ENCODE measurements around the gene DNAJB11.
A peak's percentile ranks its signal among the peaks of the same experiment; 100 is the strongest.
"Not testable (repeated sequence)": the region's sequence is repeated elsewhere in the genome, so short reads cannot be mapped to it uniquely, and the experiment has no call there.

DNAJB11 gene

DNA sequence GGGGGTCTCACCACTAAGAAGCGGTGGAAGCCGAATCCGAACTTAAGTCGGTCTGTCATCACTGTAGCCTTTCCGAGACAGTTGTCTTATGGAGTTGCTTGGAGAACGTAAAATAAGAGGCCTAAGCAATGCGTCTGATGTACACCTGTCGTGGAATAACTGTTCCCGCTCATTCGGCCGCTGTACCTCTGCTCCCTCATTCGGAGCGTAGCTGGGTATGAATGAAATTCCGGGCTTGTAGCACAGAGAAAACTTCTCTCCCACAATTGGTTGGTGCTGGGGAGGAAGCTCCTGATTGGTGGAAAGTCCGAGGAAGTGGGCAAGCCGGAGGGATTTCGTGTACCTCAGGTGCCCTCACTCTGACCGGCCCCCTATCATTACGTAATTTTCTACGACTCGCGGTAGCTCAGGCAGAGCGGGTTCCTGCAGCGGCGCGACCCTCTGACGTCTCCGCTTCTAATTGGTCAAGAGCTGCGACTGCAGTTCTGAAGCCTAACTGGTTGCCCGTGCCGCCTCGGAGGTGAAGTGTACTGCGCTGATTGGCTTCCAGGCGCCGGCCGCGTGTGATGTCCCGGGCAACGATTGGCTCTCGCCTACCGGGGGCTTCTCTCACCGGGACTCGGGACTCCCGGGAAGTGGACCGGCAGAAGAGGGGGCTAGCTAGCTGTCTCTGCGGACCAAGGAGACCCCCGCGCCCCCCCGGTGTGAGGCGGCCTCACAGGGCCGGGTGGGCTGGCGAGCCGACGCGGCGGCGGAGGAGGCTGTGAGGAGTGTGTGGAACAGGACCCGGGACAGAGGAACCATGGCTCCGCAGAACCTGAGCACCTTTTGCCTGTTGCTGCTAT, at the start of gene DNAJB11:
TSS of gene DNAJB11 (plus strand) at position 625 of the 845 bp plus-strand sequence. CDS start at position 803, 178 bp downstream.
- DNase-seq (ENCODE audit: low read depth in 1 of 2, low spot score in 1 of 2), result peak; percentile 95 to 97

DNA sequence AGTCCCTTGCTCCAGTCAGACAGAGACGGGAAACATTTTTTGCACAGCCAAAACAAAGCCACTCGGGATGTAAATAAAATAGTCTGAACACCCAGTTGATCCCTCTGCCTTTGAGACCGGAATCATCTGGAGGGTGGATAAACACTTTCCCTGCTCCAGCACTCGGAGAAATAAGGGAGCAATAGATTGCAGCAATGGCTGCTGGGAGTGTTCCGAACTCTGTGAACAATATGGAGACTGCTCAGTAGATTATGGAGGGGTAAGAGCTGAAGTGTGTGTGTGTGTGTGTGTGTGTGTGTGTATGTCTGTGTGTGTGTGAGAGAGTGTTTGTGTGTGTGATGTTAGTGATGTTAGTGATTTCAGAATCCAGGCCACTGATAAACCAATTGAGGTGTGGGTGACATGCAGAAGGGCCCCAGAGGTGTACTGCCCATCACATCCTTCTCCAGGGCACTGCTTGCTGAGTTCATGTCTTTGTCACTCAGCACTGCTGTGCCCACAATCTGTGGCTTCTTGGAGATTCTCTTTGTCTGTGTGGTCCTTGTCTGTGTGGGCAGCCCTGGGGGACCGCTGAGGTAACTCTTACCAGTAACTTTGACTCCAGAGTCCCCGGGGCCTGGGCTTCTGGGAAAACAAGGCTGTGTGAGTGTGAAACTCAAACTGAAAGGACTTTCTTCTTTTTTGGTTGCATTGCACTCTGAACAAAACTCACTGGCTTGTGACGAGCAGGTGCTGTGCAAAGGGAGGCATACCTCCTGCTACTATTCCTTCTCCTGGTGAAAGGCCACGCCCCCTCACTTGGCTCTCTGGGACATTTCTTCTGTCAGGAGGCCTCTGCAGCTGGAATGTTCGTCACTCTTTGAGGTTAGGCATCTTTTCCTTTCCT, 49.3 kb upstream of the DNAJB11 start:
- no peak for DNase-seq (ENCODE audit: low read depth in 1 of 2, low spot score in 1 of 2)

DNA sequence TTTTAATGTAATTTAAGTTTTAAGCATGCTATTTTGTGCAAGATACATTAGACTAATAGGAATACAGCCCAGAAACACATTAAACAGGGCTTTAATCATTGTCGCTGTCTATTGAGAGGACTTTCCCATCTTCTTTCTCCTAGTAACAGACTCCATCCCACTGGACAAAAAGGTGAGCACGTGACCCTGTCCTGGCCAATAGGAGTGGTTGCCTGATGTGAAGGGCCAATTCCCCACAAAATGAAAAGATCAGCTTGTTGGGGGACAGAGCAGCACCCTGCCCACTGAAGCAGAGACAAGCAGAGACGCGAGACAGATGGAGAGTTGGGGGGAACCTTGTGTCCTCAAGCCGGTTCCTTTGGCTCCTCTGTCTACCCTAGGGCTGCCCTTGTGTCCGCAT, 47.5 kb upstream of the DNAJB11 start:
- no peak for DNase-seq (ENCODE audit: low read depth in 1 of 2, low spot score in 1 of 2)

DNA sequence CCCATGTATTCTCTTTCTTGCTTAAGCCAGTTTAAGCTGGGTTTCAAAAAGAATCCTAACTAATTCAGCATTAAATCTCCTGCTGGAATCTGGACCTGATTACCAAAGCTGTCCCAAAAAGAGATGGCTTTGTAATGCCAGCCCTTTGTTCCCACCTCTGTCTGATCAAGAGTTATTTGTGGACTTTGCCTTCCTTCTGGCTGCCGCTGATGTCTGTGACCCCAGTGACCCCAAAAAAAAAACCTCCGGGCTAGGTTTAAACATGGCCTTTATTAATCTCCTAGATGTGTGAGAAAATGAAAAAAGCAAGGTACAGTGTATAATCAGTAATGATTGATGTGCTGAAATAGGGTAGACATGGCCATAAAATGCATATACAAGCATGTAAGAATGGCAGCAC, 47.1 kb upstream of the DNAJB11 start:
- DNase-seq (ENCODE audit: low read depth in 1 of 2, low spot score in 1 of 2), result no peak

DNA sequence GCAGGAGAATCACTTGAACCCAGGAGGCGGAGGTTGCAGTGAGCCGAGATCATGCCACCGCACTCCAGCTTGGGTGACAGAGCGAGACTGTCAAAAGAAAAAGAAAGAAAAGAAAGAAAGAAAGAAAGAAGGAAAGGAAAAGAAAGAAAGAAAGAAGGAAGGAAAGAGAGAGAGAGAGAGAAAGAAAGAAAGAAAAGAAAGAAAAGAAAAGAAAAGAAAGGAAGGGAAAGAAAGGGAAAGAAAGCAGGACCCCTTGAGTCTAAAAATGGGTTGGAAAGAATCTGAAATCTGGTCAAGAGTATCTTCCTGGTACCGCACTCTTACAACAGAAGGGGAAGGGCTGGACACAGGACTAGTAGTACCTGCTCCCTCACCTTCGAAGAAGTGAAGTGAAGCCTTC, 45.9 kb upstream of the DNAJB11 start:
- DNase-seq (ENCODE audit: low read depth in 1 of 2, low spot score in 1 of 2), result no peak

DNA sequence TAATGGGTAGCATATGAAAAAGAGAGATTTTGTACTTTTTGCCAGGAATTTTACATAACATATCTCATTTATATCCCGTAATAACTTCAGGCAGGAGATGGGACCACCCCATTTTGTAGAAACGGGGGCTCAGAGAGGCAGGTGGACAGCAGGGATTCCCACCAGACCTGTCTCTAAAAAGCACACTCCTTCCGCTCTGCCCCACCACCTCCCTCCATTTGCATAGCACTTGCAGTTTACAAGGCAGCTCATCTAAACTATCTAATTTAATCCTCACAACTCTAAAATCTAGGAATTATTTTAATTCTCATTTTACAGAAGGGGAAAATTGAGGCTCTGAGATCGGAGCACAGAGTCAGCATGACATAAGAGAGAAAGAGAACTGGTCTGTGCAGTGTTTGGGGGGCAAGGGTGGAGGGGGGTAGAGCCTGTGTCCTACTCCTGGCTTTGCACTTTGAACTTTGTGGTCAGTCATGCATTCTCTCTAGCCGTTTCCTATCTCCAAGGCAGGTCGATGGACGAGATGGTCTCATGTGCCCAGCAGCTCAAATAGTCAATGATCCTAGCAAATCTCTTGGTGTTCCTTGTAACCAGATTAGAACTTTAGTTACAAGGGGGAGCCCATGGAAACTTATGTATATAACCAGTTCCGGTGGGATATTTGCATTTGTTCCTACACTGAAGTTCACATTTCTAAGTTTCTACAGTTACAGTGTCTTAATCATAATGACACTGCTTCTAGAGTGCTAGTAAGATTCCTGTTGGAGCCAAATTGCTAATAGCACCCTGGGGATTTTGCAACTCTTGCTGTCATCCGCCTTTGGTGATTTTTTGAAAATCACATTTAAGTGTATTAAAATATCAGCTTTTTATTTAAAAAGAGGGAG, 44.9 kb upstream of the DNAJB11 start:
- no peak for DNase-seq (ENCODE audit: low read depth in 1 of 2, low spot score in 1 of 2)

DNA sequence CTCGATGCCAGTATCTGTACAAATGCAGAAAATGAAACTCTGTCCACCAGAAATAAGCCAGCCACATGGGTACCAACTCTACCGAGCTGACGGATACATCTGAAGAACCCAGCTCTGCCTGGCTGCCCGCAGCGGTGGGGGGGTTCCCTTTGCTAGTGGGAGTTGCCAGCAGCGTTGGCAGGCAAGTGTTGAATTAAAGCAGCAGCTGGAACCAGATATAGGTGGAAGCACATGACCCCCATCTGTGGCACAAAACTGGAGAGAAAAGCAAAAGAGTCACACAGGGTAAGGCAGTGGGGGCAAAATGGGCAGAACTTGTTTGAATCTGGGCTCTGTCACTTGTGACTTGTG, 44.3 kb upstream of the DNAJB11 start:
- no peak for DNase-seq (ENCODE audit: low read depth in 1 of 2, low spot score in 1 of 2)

DNA sequence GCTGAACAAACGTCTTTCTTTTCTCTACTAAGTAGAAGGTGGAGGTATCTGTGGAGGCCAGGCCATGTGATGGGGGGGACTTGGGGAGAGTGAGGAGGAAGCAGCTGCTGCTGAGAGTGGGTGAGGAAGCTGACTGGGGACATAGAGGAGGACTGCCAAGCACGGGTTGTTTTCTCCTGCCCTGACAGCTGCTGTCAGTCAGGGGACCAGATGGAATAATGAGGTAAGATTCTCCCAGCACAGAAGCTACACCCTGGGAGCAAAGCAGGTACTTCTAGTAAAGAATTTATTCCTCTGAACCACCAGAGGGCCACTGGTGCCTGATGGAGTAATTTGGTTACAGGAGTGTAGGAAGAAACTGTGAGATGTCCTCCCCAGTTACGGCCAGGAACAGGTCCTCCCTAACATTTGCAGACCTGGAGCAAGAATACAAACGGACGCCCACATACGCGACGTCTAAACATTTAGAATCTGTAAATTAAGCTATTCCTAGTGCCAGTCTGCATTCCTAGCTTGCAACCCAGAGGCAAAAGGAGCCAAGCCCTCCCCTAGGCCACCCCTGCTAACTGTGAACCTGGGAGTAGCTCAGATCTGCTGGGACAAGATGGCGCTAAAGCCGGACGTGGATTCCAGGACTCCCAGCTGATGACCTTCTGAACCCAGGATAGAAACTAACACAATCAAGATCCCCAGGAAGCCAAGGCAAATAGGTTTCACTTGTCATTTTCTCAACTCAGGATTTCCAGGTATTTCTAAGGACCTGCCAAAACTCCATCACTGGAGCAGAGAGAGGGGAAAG, 41.1 kb upstream of the DNAJB11 start:
- no peak for DNase-seq (ENCODE audit: low read depth in 1 of 2, low spot score in 1 of 2)

DNA sequence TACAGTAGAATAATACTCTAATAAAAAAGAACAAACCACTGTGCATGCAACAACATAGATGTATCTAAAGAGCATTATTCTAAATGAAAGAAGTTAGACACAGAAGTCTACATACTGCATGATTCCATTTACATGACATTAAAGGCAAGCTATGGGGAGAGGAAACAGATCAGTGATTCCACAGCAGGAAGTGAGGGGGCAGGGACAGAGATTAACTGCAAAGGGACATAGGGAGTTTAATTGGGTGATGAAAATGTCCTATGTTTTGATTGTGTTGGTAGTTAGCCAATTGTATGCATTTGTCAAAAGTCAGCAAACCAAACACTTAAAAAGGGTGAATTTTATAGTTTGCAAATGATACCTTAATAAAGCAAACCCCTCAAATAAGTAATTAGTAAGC, 40.1 kb upstream of the DNAJB11 start:
- no peak for DNase-seq (ENCODE audit: low read depth in 1 of 2, low spot score in 1 of 2)

DNA sequence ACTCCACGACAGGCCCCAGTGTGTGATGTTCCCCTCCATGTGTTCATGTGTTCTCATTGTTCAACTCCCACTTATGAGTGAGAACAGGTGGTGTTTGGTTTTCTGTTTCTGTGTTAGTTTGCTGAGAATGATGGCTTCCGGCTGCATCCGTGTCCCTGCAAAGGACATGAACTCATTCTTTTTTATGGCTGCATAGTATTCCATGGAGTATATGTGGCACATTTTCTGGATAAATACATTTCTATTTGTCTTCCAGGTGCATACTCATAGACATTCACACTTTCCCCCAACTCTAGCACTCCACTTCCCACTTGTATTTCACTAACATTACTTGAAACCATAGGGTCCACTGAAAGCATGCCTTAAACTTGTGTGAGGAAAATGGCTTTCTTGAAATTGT, 38.8 kb upstream of the DNAJB11 start:
- not testable (repeated sequence) for DNase-seq (ENCODE audit: low read depth in 1 of 2, low spot score in 1 of 2)

DNA sequence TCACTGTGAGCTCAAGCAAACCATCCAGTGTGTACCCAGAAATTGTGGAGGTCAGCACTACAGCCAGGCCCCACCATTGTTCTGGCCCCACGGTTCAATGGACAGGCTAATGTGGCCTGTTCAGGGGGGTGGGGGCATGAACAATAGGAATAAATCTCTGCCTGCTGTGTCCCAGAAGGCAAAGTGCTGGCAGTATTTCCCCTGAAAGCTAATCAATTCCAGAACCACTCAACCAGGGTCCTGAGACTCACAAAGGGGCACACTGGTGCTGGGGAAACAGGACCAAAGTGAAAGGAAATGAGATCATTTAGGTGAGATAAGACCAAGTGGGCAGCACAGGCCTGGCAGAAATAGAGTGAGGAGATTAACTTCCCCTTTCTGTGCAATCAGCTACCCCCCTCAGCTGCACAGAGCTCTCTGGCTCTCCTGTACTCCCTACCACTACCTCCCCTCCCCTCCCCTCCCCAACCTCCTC, 37.9 kb upstream of the DNAJB11 start:
- no peak for DNase-seq (ENCODE audit: low read depth in 1 of 2, low spot score in 1 of 2)

DNA sequence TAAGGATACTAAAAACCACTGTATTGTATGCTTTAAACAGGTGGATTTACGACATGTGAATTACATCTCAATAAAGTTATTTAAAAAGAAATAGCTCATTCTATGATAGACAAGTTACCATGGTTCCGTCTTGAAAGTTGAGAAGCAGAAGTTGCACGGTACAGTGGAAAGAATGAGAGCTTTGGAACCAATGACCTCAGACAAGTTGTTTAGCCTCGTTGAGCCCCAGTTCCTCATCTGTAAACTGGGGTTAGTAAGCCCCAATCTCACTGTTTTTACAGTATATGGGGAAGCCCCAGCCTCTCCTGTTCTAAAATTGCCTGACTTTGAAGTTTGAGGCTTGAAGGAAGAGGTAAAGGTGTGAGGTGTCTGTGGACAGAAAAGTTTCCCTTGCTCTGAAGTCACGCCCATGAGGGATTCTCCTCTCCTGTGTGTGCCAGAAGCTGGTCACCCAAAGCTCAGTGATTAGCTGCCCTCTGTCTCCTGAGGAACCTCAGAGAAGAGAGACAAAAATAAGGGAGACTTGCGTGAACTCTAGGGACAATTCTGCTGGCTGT, 36.3 kb upstream of the DNAJB11 start:
- no peak for DNase-seq (ENCODE audit: low read depth in 1 of 2, low spot score in 1 of 2)

DNA sequence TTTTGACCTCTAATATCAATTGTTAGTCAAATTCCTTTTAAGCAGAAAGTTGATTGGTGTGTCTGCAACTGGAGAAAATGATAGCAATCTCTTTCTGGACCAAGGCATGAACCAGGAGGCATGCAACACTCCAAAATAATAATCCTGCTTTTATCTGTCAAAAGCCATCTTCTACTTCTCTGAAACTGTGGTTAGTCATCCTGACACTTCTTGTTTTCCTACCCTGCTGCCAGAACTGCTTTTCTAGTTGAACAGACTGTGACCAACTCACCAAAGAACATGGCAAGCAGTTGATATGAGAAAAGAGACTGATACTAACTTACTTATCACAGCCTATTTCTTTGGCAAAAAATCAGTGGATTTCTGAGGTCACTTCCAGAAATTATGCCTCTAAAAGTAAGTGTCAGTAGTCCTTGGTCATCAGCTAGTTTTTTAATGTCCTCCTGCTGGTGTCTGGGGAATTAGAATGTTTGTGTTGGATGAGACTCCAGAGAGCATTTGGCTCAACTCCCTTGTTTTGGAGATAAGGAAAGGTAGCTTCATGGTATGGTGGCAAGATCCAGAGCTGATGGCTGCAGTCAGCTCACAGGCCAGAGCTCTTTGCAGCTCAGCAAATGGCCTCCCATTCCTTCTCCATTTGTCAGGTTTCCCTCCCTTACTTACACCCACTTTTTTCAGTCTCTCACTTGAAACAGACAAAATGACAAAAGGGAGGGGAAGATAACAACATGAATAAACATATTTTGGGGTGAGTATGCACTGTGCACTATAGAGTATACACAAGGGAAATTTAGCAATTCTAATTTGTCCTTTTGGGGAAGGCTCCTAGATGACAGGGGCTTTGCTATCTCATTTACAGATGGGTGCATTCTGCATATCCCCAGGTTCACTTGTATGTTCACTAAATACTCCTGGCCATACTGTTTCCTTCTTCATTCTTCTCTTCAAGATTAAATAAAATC, 33.4 kb upstream of the DNAJB11 start:
- no peak for DNase-seq (ENCODE audit: low read depth in 1 of 2, low spot score in 1 of 2)

DNA sequence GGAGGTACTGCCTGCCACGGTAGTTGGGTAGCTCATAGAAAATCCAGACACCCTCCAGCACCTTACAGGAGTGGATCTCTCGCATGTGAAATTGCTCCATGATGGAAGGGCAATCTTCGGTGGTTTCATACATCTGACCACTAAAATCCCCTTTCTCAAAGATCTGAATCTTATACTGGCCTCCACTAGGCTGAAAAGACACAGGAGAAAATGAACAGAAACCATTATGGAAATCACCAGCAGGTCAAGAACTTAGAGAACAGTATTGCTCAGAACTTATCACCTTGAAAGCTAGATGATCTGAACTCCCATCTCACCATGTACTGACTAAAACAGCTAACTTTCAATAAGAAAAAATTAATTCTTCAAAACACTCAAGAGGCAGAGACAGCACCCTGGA, 31.7 kb upstream of the DNAJB11 start:
- no peak for DNase-seq (ENCODE audit: low read depth in 1 of 2, low spot score in 1 of 2)

DNA sequence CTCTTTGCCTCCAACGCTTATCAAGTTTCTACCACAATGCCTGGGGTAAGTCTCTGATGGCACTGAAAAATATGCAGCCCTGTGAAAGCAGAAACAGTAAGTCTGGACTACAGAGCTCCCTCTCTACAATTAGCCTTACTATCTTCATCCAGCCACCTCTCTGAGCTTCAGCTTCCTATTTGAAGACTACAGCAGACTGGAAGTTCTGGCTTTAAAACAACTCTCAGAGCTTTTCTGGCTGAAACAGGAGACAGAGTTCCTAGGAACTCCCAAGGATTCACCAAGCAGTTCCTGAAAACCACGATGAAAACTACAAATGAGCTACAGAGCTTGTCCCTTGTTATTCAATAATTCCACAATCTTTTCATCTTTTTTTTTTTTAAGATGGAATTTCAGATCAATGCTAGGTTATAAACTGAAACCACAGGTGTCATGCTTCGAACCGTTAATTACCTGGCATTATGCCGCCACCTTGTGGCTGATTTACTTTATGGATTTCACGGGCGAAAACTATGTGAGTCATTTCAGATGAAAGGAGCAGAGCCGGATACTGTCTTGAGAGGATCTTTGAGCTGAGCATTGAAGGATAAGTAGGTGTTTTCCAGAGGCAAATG, 30.2 kb upstream of the DNAJB11 start:
- peak; percentile 60 to 65 for DNase-seq (ENCODE audit: low read depth in 1 of 2, low spot score in 1 of 2)

DNA sequence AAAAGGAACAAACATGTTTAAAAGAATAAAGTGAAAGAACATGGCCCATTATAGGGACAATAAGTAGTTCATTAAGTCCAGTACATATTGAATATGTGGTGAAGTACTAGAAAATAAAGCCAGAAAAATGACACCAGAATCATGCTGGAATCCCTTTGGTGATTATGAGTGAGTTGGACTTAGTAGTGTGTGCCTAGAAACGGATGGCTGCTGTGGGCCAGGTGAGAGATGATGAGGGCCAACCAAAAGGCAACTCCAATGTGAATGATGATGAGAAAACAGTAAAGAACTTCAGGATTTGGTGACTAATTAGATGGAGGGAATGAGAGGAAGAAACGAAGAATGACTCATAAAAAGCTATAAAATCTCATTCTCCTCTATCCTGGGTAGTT, 29.7 kb upstream of the DNAJB11 start:
- DNase-seq (ENCODE audit: low read depth in 1 of 2, low spot score in 1 of 2), result no peak

DNA sequence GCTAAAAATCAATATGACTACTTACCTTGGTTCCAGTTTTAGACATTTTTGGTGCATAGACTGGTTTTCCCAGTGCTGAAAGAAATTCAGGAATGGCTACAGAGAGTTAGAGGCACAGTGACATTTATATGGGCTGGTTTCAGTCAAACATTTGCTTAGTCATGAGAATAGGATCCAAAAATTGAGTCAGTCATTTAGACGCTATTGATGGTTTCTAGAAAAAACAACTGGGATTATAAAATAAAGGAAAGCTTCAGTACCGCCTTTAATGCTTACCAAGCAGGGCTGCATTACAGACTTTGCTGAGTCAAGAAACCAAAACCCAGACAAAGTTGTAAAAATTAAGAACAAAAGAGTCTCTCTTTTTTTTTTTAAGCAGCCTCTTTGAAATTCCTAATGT, 26.2 kb upstream of the DNAJB11 start, which contains the start of gene CRYGS:
TSS of gene CRYGS (minus strand) at position 100 of the 400 bp plus-strand sequence. CDS start at position 46, 54 bp downstream.
- no peak for DNase-seq (ENCODE audit: low read depth in 1 of 2, low spot score in 1 of 2)

DNA sequence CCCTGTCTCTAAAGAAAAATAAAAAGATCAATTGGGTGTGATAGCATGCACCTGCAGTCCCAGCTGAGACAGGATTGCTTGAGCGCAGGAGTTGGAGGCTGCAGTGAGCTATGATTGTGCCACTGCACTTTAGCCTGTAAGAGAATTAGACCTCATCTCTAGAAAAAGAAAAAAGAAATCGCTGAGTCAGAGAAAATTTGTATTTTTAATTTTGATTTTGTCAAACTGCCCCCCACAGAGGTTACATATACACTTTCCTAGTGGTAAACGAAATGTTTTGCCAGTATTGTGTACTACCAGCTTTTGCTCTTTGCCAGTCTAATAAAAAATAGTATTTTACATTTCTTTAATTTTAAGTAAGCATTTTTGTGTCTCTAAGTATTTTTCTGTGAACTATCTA, 21.0 kb upstream of the DNAJB11 start:
- DNase-seq (ENCODE audit: low read depth in 1 of 2, low spot score in 1 of 2), result no peak
